CD4-positive, alpha-beta T cell (primary cell): ENCODE results near the gene STIM1. TPM values are rescaled to one million over a fixed set of nuclear protein-coding genes. Genes with fewer than 3 reads are reported as not detected.

ENCODE experiments used
- ATAC-seq: fragments of 200-7000 bp; cut with Tn5 transposase; one replicate; pipeline ENCODE4 v1.10.0; 2022; ENCODE audit warnings: mild to moderate bottlenecking; ENCODE audit not compliant: poor library complexity
- CTCF ChIA-PET: fragments of 350-600 bp; sonication (Branson Sonifier 250); formaldehyde crosslinking; loops from one replicate; lab custom pipeline; 2021; ENCODE audit warnings: antibody characterized with exemption, inconsistent platforms; lab: Charles Lee
- POLR2A ChIA-PET: fragments of 350-600 bp; sonication (Branson Sonifier 250); formaldehyde crosslinking; loops from one replicate; lab custom pipeline; 2021; ENCODE audit warnings: antibody characterized with exemption, inconsistent platforms; lab: Charles Lee
- DNase-seq, 14 experiments: peaks; one replicate each; pipeline ENCODE4 v3.0.0-alpha.2; 2013 to 2020; ENCODE audit warnings: mixed read lengths in 2 of 14
- H3K27ac ChIP-seq, 2 donors: one replicate each; pipeline versions ENCODE4 v1.5.1 to v1.7.0; 2013; ENCODE audit warnings: low read length in 2 of 2, low read depth in 1 of 2, mild to moderate bottlenecking in 1 of 2
- H3K27me3 ChIP-seq, 2 experiments: 1 replicate in 1 of 2; 2 replicates in 1 of 2; pipeline versions ENCODE4 v1.6.1 to v1.7.0; 2013; ENCODE audit warnings: low read length in 2 of 2, control low read depth in 1 of 2, mild to moderate bottlenecking in 1 of 2, moderate library complexity in 1 of 2; ENCODE audit not compliant: insufficient read depth in 2 of 2, control insufficient read depth in 1 of 2
- H3K36me3 ChIP-seq: one replicate; pipeline ENCODE4 v1.6.1; 2013; ENCODE audit warnings: low read length, control low read depth; ENCODE audit not compliant: insufficient read depth
- H3K4me1 ChIP-seq: one replicate; pipeline ENCODE4 v1.6.1; 2013; ENCODE audit warnings: low read length, control low read depth; ENCODE audit not compliant: insufficient read depth
- H3K4me3 ChIP-seq: one replicate; pipeline ENCODE4 v1.5.1; 2013; ENCODE audit warnings: mild to moderate bottlenecking, low read length, moderate library complexity
- H3K9me3 ChIP-seq, 2 experiments: 1 replicate in 1 of 2; 2 replicates in 1 of 2; pipeline versions ENCODE4 v1.6.1 to v1.7.0; 2013; ENCODE audit warnings: low read length in 2 of 2, mild to moderate bottlenecking in 2 of 2, control low read depth in 1 of 2, moderate library complexity in 1 of 2; ENCODE audit not compliant: control insufficient read depth in 1 of 2, insufficient read depth in 1 of 2
- H3K27ac Mint-ChIP-seq: one replicate; pipeline ENCODE4 v1.8.0; 2020; ENCODE audit warnings: mixed read lengths
- H3K27me3 Mint-ChIP-seq: one replicate; pipeline ENCODE4 v1.8.0; 2021; ENCODE audit warnings: mixed read lengths
- H3K36me3 Mint-ChIP-seq: one replicate; pipeline ENCODE4 v1.8.0; 2021; ENCODE audit warnings: low read depth, mixed read lengths
- H3K4me1 Mint-ChIP-seq: one replicate; pipeline ENCODE4 v1.8.0; 2021; ENCODE audit warnings: low read depth, mixed read lengths
- H3K4me3 Mint-ChIP-seq: one replicate; pipeline ENCODE4 v1.8.0; 2020; ENCODE audit warnings: mild to moderate bottlenecking, mixed read lengths
- H3K9me3 Mint-ChIP-seq: one replicate; pipeline ENCODE4 v1.8.0; 2020; ENCODE audit warnings: mixed read lengths
- intact Hi-C, 2 experiments: fragments of 100-400 bp; cut with DNase I in 1 of 2; cut with micrococcal nuclease in 1 of 2; formaldehyde crosslinking; loops; one replicate each; pipeline versions ENCODE4 v1.15.1 to v1.9.0; 2023 to 2025; cut with DNase I, micrococcal nuclease
- total RNA-seq, 174 experiments: library from RNA in 2 of 174; stranded (reverse) in 2 of 174; gene quantifications; one replicate each; pipeline ENCODE4 v1.2.3 and lab custom pipeline; 2021 to 2026
- TF ChIP-seq, protein P1 (sequence below): fragments of 200-600 bp; IDR thresholded peaks from one replicate; pipeline ENCODE4 v1.8.0; 2022; ENCODE audit warnings: antibody characterized with exemption, mild to moderate bottlenecking

STIM1 gene
- total RNA-seq, 2 experiments from 2014 or later = 89.0 to 94.9 TPM

DNA sequence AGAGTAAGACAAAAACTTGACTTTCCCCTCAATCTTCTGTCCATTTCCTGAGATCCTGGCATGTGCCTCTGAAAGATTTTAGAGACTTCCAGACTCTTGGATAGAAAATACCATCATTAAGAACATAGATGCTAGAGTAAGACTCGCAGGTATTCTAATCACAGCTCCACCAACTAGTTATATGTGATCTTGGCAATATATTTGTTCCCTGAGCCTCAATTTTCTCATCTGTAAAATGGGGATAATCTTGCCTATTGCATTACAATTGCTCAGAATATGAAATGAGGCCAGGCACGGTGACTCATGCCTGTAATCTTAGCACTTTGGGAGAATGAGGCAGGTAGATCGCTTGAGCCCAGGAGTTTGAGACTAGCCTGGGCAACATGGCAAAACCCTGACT lies 25.4 kb upstream of the STIM1 start:
- Mint-ChIP-seq H3K36me3 (peaks cover 92% of the 10 kb centered on the region), H3K4me3 (no peak overlapping the region), H3K27ac (peak overlapping the region; percentile 95), H3K27me3 (no peaks in the 10 kb centered on the region), H3K9me3 (no peaks in the 10 kb centered on the region), H3K4me1 (peaks cover 76% of the 10 kb centered on the region)
- ChIA-PET CTCF (interaction anchor here (1.1 kb wide), 1 partner anchor 25 kb away, joined by 3 read pairs; the partner anchor contains the start of gene STIM1), POLR2A (interaction anchor here (1.5 to 15.1 kb wide), 3 partner anchors 9 to 23 kb away, joined by 4 to 577 read pairs (median 24); partner anchors contain the start of genes RHOG and STIM1)
- peak overlapping the region in 1 of 2 donors; percentile 65 for H3K27ac ChIP-seq
- H3K4me1 ChIP-seq = peaks cover 68% of the 10 kb centered on the region
- no peak overlapping the region for H3K4me3 ChIP-seq
- no peak for DNase-seq
- ATAC-seq = no peak
- intact Hi-C loops = no loop called here
- no peaks in the 10 kb centered on the region for H3K27me3 ChIP-seq
- TF ChIP-seq, protein P1, sequence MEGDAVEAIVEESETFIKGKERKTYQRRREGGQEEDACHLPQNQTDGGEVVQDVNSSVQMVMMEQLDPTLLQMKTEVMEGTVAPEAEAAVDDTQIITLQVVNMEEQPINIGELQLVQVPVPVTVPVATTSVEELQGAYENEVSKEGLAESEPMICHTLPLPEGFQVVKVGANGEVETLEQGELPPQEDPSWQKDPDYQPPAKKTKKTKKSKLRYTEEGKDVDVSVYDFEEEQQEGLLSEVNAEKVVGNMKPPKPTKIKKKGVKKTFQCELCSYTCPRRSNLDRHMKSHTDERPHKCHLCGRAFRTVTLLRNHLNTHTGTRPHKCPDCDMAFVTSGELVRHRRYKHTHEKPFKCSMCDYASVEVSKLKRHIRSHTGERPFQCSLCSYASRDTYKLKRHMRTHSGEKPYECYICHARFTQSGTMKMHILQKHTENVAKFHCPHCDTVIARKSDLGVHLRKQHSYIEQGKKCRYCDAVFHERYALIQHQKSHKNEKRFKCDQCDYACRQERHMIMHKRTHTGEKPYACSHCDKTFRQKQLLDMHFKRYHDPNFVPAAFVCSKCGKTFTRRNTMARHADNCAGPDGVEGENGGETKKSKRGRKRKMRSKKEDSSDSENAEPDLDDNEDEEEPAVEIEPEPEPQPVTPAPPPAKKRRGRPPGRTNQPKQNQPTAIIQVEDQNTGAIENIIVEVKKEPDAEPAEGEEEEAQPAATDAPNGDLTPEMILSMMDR = no peak
- H3K36me3 ChIP-seq = peaks cover 79% of the 10 kb centered on the region
- H3K9me3 ChIP-seq = no peaks in the 10 kb centered on the region

DNA sequence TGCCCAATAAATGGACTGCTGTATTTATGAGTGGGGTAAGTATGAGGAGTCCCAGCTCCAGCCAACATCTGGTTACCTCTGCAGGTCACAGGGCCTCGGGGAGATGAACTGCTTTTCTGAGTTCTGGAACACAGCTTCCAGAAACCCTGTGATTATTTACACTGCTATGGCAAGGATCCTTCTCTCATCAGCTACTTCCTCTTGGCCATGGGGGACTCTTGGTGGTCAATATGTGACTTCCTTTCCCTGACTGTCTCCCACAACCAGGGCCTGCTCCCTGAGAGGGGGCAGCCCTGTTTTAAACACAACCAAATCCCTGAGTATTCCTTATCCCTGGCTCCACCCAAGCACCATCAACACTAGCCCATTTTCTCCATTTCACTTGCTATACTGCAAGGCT lies 24.7 kb upstream of the STIM1 start:
- H3K27ac ChIP-seq = peak overlapping the region; percentile 33 to 65
- Mint-ChIP-seq H3K36me3 (peaks cover 96% of the 10 kb centered on the region), H3K27ac (peak overlapping the region; percentile 95), H3K9me3 (no peaks in the 10 kb centered on the region), H3K4me3 (peak overlapping the region; percentile 38), H3K27me3 (no peaks in the 10 kb centered on the region), H3K4me1 (peaks cover 76% of the 10 kb centered on the region)
- H3K4me1 ChIP-seq = peaks cover 68% of the 10 kb centered on the region
- ATAC-seq = no peak
- no peak for DNase-seq
- POLR2A ChIA-PET = interaction anchor here (1.5 to 15.1 kb wide), 3 partner anchors 8 to 22 kb away, joined by 4 to 577 read pairs (median 24); partner anchors contain the start of genes RHOG and STIM1
- intact Hi-C loops = no loop called here
- H3K27me3 ChIP-seq = no peaks in the 10 kb centered on the region
- H3K9me3 ChIP-seq = no peaks in the 10 kb centered on the region
- H3K36me3 ChIP-seq = peaks cover 81% of the 10 kb centered on the region
- H3K4me3 ChIP-seq = no peak overlapping the region
- TF ChIP-seq, protein P1 = no peak
- CTCF ChIA-PET = interaction anchor here (1.1 to 1.9 kb wide), 3 partner anchors 11 to 25 kb away, joined by 3 to 7 read pairs (median 6); partner anchors contain the start of genes PGAP2 and STIM1

DNA sequence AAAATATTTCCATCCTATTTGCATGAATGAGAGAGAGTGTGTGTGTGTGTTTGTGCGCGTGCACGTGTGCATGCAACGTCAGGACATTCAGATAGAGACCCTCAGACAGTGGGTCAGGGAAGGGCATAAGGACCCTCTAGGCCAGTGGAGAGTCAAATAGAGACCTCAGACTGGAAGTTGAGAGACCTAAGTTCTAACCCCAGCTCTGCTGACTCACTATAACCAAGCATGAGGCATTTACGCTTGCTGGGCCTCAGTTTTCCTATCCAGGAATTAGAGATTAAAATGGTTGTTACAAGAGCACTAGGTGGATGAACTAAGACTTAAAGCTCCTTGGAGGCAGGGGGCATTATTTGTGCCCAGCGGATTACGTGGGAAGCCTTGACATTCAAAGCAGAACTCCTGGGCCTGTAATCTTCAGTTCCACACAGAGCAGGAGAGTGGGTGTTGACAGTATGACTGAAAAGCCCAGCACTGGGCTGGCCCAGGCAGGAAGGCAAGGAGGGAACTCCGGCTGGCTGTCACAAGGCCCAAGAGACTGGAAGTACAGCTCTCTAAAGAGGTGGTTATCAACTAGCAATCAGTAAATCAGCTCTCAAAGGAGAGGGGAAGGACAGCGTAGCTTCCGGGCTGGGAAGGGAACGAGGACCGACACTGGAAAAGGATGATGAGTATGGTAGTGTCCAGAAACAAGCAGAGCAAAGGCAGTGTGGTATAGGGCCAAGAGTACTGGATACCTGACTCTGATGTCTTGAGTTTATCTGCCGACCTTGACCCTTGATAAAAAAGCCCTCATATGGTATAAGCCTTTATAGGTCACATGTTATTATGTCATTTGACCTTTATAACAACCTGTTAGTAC lies 23.9 kb upstream of the STIM1 start:
- Histone ChIP-seq H3K27ac (peak overlapping the region; percentile 33 to 65), H3K9me3 (no peaks in the 10 kb centered on the region), H3K4me3 (no peak overlapping the region), H3K36me3 (peaks cover 75% of the 10 kb centered on the region), H3K27me3 (no peaks in the 10 kb centered on the region), H3K4me1 (peaks cover 73% of the 10 kb centered on the region)
- H3K4me1 Mint-ChIP-seq = peaks cover 70% of the 10 kb centered on the region
- peaks cover 88% of the 10 kb centered on the region for H3K36me3 Mint-ChIP-seq
- peak in 1 of 14 experiments; percentile 34 for DNase-seq
- ChIA-PET CTCF (interaction anchor here (1.1 to 2.9 kb wide), 6 partner anchors 10 to 24 kb away, joined by 3 to 9 read pairs (median 6); partner anchors contain the start of genes PGAP2 and STIM1), POLR2A (interaction anchor here (3.8 to 15.1 kb wide), 2 partner anchors 9 to 21 kb away, joined by 24 to 577 read pairs; partner anchors contain the start of genes RHOG and STIM1)
- H3K27ac Mint-ChIP-seq = peak overlapping the region; percentile 95
- TF ChIP-seq, protein P1 = no peak
- no peaks in the 10 kb centered on the region for H3K9me3 Mint-ChIP-seq
- intact Hi-C loops = no loop called here
- peak; percentile 31 for ATAC-seq
- H3K4me3 Mint-ChIP-seq = peak overlapping the region; percentile 59
- no peaks in the 10 kb centered on the region for H3K27me3 Mint-ChIP-seq
